ENCODE measurements around the gene GNPTG. TPM values are rescaled to one million over a fixed set of nuclear protein-coding genes. Genes with fewer than 3 reads are reported as not detected.

The GNPTG gene
- total and polyA plus RNA-seq, 9 of the 15 experiments (the other 6 are each of a cell fraction or from before 2014, with no cell fraction given) = 0.69 to 33.3 (median 13.6) TPM

DNA sequence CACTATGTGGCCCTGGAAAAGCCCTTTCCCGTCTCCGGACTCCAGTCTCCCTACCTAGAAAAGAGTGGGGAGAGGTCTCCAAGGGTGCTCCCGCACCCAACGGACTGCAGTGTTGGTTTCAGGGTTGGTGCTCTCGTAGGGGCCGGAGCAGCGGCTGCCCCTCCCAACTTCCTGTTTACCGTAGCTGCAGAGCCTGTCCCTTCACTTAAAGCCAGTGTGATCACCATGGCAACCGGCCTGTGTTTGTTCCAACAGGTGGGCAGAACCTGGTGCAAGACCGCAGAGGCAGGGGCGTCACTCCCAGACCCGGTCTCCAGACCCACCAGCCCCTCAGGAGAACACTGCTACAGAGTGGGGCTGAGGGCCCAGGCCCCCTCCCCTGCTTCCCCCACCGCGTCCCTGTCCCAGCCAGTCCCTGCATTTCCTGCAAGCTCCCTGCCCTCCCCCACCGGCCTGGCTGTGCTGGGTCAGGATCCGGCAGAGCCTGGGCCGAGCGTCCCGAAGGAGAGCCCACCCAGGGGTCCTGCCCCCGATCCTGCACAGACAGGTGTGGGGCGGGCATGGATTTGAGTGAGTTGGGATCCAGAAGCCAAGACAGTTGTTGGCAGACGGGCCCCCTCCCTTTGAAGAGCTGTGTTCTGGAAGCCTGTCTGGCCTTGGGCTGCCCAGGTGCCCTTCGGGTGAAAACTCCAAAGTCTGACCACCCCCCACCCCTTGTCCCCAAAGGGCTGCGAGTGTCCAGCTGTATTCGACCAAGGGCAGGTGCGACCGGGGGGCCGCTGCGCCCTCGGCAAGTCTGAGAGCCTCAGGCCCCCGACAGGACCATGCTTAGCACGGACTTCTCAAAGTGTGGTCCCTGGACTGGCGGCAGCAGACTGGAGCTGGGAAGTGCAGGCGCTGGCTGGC, 19.8 kb upstream of the GNPTG start (continued):
- TF ChIP-seq, protein P1, sequence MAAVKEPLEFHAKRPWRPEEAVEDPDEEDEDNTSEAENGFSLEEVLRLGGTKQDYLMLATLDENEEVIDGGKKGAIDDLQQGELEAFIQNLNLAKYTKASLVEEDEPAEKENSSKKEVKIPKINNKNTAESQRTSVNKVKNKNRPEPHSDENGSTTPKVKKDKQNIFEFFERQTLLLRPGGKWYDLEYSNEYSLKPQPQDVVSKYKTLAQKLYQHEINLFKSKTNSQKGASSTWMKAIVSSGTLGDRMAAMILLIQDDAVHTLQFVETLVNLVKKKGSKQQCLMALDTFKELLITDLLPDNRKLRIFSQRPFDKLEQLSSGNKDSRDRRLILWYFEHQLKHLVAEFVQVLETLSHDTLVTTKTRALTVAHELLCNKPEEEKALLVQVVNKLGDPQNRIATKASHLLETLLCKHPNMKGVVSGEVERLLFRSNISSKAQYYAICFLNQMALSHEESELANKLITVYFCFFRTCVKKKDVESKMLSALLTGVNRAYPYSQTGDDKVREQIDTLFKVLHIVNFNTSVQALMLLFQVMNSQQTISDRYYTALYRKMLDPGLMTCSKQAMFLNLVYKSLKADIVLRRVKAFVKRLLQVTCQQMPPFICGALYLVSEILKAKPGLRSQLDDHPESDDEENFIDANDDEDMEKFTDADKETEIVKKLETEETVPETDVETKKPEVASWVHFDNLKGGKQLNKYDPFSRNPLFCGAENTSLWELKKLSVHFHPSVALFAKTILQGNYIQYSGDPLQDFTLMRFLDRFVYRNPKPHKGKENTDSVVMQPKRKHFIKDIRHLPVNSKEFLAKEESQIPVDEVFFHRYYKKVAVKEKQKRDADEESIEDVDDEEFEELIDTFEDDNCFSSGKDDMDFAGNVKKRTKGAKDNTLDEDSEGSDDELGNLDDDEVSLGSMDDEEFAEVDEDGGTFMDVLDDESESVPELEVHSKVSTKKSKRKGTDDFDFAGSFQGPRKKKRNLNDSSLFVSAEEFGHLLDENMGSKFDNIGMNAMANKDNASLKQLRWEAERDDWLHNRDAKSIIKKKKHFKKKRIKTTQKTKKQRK (IDR thresholded peaks at IDR 0.05; ENCODE audit: borderline replicate concordance, low read depth, low read length) = no peak
- TF ChIP-seq, protein P2, sequence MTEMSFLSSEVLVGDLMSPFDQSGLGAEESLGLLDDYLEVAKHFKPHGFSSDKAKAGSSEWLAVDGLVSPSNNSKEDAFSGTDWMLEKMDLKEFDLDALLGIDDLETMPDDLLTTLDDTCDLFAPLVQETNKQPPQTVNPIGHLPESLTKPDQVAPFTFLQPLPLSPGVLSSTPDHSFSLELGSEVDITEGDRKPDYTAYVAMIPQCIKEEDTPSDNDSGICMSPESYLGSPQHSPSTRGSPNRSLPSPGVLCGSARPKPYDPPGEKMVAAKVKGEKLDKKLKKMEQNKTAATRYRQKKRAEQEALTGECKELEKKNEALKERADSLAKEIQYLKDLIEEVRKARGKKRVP (CRISPR knock-in tag; IDR thresholded peaks at IDR 0.05) = no peak
- TF ChIP-seq SMAD1 (IDR thresholded peaks at IDR 0.05; ENCODE audit: low read depth, low read length, partially characterized antibody) = peak; percentile 17
- TF ChIP-seq EGR1 (conservative IDR thresholded peaks at IDR 0.05) = 0 out of 2 replicates have a peak, but pooled peaks have one; percentile 5
- TF ChIP-seq ZSCAN32 (CRISPR knock-in tag; IDR thresholded peaks at IDR 0.05) = no peak
- TF ChIP-seq BMI1 (IDR thresholded peaks at IDR 0.05; ENCODE audit: low read length) = peak; percentile 84
- no peak for TF ChIP-seq TAL1 (IDR thresholded peaks at IDR 0.05)
- no peak for TF ChIP-seq SIN3B (IDR thresholded peaks at IDR 0.05; ENCODE audit: low read depth)
- no peak for TF ChIP-seq NR1H2 (CRISPR knock-in tag; IDR thresholded peaks at IDR 0.05)
- TF ChIP-seq NFRKB (IDR thresholded peaks at IDR 0.05; ENCODE audit: low read depth) = 0 out of 2 replicates have a peak, but pooled peaks have one; percentile 50
- TF ChIP-seq JUND (IDR thresholded peaks at IDR 0.05; ENCODE audit: borderline replicate concordance, low read depth, low read length) = no peak
- TF ChIP-seq JUND (tag; IDR thresholded peaks at IDR 0.05; ENCODE audit: borderline replicate concordance, low read depth, low read length) = no peak
- peak; percentile 91 to 95 for TF ChIP-seq FOXK2 (conservative IDR thresholded peaks at IDR 0.05 in 1 of 2, IDR thresholded peaks at IDR 0.05 in 1 of 2; ENCODE audit: low read depth in 2 of 2)
- TF ChIP-seq ILF3 (IDR thresholded peaks at IDR 0.05; ENCODE audit: borderline replicate concordance) = no peak
- TF ChIP-seq KAT7 (CRISPR knock-in tag; IDR thresholded peaks at IDR 0.05; ENCODE audit: borderline replicate concordance) = no peak
- TF ChIP-seq, protein P3, sequence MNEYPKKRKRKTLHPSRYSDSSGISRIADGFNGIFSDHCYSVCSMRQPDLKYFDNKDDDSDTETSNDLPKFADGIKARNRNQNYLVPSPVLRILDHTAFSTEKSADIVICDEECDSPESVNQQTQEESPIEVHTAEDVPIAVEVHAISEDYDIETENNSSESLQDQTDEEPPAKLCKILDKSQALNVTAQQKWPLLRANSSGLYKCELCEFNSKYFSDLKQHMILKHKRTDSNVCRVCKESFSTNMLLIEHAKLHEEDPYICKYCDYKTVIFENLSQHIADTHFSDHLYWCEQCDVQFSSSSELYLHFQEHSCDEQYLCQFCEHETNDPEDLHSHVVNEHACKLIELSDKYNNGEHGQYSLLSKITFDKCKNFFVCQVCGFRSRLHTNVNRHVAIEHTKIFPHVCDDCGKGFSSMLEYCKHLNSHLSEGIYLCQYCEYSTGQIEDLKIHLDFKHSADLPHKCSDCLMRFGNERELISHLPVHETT (CRISPR knock-in tag; conservative IDR thresholded peaks at IDR 0.05 in 1 of 2, IDR thresholded peaks at IDR 0.05 in 1 of 2) = no peak
- no peak for TF ChIP-seq ARHGAP35 (IDR thresholded peaks at IDR 0.05; ENCODE audit: partially characterized antibody)
- no peak for TF ChIP-seq JUN (IDR thresholded peaks at IDR 0.05; ENCODE audit: borderline replicate concordance, low read depth, low read length)
- TF ChIP-seq JUN (CRISPR knock-in tag; IDR thresholded peaks at IDR 0.05; ENCODE audit: borderline replicate concordance) = no peak
- no peak for TF ChIP-seq BCOR (IDR thresholded peaks at IDR 0.05)
- TF ChIP-seq ESRRA (IDR thresholded peaks at IDR 0.05; ENCODE audit: borderline replicate concordance, low read depth) = peak; percentile 8; the same call in 1 of the 2 replicates
- TF ChIP-seq CAMTA2 (CRISPR knock-in tag; conservative IDR thresholded peaks at IDR 0.05) = no peak
